OCI-LY1 (cell line): ENCODE results near the gene PSPC1.
"Not testable (repeated sequence)": the region's sequence is repeated elsewhere in the genome, so short reads cannot be mapped to it uniquely, and the experiment has no call there.

Source experiments
- EZH2 ChIP-seq: fragments of 200-600 bp; sonication (generic), shearing (Covaris generic); IDR thresholded peaks from 2 replicates; pipeline ENCODE4 v1.8.0; 2017; ENCODE audit warnings: borderline replicate concordance, mixed run types, mild to moderate bottlenecking, antibody characterized with exemption, low read length, moderate library complexity, mixed read lengths
- TF ChIP-seq, protein P1 (sequence below): fragments of 200-600 bp; sonication (generic), shearing (Covaris generic); IDR thresholded peaks from 2 replicates; pipeline ENCODE4 v1.5.1; 2017; ENCODE audit warnings: mild to moderate bottlenecking, antibody characterized with exemption, low read length, moderate library complexity, mixed read lengths

DNA sequence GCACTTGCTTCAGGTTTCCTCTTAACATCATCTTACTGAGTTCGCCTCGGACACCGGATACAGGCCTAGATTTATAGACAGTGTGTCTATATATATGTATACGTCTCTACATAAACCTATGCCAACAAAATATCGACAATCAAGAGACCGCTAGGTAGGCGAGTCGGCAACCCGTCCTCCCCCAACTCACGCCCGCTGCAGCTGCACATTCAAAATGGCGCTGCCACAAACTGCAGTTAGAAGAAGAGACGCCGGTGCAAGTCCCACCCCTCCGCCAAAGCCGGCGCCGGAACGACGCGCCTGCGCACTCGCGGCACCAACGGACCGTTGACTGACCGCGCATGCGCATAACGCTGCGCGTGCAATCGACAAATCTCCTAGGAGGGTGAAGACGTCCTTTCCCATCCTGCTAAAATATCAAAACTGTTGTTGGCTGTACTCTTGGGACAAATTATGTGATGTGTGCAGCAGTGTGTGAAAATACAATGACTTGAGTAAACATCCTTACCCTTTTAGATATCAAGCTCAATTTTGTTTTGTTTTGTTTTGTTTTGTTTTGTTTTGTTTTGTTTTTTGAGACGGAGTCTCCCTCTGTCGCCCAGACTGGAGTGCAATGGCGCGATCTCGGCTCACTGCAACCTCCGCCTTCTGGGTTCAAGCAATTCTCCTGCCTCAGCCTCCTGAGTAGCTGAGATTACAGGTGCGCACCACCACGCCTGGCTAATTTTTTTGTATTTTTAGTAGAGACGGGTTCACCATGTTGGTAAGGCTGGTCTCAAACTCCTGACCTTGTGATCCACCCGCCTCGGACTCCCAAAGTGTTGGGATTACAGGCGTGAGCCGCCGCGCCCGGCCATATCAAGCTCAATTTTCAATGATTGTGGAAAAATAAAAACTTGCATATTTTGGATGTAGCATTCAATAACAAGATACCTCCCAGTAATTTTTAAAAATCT lies at the start of gene PSPC1:
- TF ChIP-seq, protein P1, sequence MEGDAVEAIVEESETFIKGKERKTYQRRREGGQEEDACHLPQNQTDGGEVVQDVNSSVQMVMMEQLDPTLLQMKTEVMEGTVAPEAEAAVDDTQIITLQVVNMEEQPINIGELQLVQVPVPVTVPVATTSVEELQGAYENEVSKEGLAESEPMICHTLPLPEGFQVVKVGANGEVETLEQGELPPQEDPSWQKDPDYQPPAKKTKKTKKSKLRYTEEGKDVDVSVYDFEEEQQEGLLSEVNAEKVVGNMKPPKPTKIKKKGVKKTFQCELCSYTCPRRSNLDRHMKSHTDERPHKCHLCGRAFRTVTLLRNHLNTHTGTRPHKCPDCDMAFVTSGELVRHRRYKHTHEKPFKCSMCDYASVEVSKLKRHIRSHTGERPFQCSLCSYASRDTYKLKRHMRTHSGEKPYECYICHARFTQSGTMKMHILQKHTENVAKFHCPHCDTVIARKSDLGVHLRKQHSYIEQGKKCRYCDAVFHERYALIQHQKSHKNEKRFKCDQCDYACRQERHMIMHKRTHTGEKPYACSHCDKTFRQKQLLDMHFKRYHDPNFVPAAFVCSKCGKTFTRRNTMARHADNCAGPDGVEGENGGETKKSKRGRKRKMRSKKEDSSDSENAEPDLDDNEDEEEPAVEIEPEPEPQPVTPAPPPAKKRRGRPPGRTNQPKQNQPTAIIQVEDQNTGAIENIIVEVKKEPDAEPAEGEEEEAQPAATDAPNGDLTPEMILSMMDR = not testable (repeated sequence)
- not testable (repeated sequence) for TF ChIP-seq EZH2
